RWPE2 (cell line): ENCODE measurements around the gene SOX6.

Experiments used
- ATAC-seq: fragments of 200-7000 bp; cut with Tn5 transposase; 3 replicates; pipeline ENCODE4 v1.9.1; 2021; ENCODE audit warnings: low read depth
- DNase-seq: peaks from one replicate; pipeline ENCODE4 v3.0.0-alpha.2; 2020; ENCODE audit warnings: low spot score
- H3K27ac ChIP-seq: fragments of 450-650 bp; 2 replicates; pipeline ENCODE4 v1.5.1; 2017; ENCODE audit warnings: mild to moderate bottlenecking; ENCODE audit not compliant: poor library complexity, severe bottlenecking
- H3K27me3 ChIP-seq: fragments of 250-450 bp; sonication (Bioruptor Pico); 2 replicates; pipeline ENCODE4 v1.5.1; 2021; ENCODE audit warnings: mild to moderate bottlenecking, moderate library complexity; ENCODE audit not compliant: insufficient read depth, poor library complexity, severe bottlenecking
- H3K36me3 ChIP-seq: fragments of 250-450 bp; sonication (Bioruptor Pico); 2 replicates; pipeline ENCODE4 v1.5.1; 2020; ENCODE audit warnings: low read depth, mild to moderate bottlenecking, moderate library complexity
- H3K4me1 ChIP-seq: fragments of 250-450 bp; sonication (Bioruptor Pico); 2 replicates; pipeline ENCODE4 v1.5.1; 2021; ENCODE audit warnings: mild to moderate bottlenecking, moderate library complexity; ENCODE audit not compliant: insufficient read depth, poor library complexity, severe bottlenecking
- H3K4me3 ChIP-seq: fragments of 250-450 bp; sonication (Bioruptor Pico); 2 replicates; pipeline ENCODE4 v1.5.1; 2021; ENCODE audit warnings: mild to moderate bottlenecking, moderate library complexity; ENCODE audit not compliant: severe bottlenecking
- H3K9me3 ChIP-seq: fragments of 250-450 bp; sonication (Bioruptor Pico); 2 replicates; pipeline ENCODE4 v1.5.1; 2021; ENCODE audit warnings: mild to moderate bottlenecking, moderate library complexity; ENCODE audit not compliant: severe bottlenecking
- TF ChIP-seq, protein P1 (sequence below): fragments of 450-650 bp; IDR thresholded peaks from one replicate; pipeline ENCODE4 v1.5.1; 2017; ENCODE audit warnings: mild to moderate bottlenecking, moderate library complexity; ENCODE audit not compliant: poor library complexity, severe bottlenecking

SOX6 gene

GRCh38 chr11:16013649-16014275, 342.6 kb downstream of the SOX6 start:
- Histone ChIP-seq H3K27ac (no peak overlapping the region), H3K27me3 (no peaks in the 10 kb centered on the region), H3K4me1 (no peaks in the 10 kb centered on the region), H3K9me3 (no peaks in the 10 kb centered on the region), H3K36me3 (no peaks in the 10 kb centered on the region), H3K4me3 (no peak overlapping the region)
- TF ChIP-seq, protein P1, sequence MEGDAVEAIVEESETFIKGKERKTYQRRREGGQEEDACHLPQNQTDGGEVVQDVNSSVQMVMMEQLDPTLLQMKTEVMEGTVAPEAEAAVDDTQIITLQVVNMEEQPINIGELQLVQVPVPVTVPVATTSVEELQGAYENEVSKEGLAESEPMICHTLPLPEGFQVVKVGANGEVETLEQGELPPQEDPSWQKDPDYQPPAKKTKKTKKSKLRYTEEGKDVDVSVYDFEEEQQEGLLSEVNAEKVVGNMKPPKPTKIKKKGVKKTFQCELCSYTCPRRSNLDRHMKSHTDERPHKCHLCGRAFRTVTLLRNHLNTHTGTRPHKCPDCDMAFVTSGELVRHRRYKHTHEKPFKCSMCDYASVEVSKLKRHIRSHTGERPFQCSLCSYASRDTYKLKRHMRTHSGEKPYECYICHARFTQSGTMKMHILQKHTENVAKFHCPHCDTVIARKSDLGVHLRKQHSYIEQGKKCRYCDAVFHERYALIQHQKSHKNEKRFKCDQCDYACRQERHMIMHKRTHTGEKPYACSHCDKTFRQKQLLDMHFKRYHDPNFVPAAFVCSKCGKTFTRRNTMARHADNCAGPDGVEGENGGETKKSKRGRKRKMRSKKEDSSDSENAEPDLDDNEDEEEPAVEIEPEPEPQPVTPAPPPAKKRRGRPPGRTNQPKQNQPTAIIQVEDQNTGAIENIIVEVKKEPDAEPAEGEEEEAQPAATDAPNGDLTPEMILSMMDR: no peak
- DNase-seq: no peak
- ATAC-seq: no peak

DNA sequence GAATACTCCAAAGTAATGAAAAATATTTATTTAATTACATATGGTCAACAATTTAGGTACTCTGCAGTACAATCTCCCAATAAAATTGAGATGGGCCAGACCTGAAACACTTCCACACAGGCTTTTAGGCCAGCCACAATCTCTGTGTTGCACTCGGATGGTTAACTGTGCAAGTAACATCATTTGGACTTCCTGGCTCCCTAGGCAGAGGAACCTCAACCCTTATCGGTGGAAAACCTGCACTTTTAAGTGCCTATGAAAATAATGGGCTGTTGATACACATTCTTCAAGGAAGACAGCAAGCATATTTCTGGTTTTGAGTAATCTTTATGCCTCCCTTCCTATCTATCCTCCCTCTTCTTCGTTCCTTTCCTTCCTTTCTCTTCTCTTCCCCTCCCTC, 343.1 kb downstream of the SOX6 start:
- Histone ChIP-seq H3K36me3 (no peaks in the 10 kb centered on the region), H3K27me3 (no peaks in the 10 kb centered on the region), H3K9me3 (no peaks in the 10 kb centered on the region), H3K4me3 (no peak overlapping the region), H3K4me1 (no peaks in the 10 kb centered on the region), H3K27ac (no peak overlapping the region)
- TF ChIP-seq, protein P1: no peak
- DNase-seq (no peak), ATAC-seq (no peak)

DNA sequence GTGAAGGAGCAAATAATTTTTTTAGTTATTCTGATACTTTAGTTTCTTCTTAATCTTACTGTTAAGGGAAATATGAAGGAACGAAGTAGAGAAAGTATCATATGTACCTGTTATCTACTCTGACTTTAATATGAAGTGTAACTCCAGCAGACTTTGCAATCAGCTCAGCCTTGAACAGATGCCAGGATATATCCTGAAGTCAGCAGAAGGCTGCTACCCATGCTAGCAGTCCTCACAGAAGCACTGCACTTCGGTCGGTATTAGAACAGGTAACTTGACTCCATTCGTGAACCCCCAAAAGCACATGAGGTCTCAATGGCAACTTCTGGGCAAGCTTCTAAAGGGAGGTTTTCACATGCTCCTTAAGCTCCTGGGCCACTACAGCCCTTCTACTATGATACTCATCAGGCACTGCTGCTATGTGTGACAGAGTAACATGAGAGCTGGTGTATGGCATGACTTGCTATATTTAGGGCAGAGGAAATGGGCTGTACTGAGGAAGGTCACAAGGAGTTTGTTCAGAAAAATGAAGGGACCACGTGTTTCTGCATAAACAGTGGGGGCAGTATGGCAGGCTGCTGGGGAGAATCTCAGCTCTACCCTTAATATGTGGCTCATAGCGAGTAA, 344.1 kb downstream of the SOX6 start:
- Histone ChIP-seq H3K36me3 (no peaks in the 10 kb centered on the region), H3K27me3 (no peaks in the 10 kb centered on the region), H3K27ac (no peak overlapping the region), H3K4me3 (no peak overlapping the region), H3K9me3 (no peaks in the 10 kb centered on the region), H3K4me1 (no peaks in the 10 kb centered on the region)
- DNase-seq (no peak), ATAC-seq (no peak)
- TF ChIP-seq, protein P1: no peak

GRCh38 chr11:16011396-16011795, 344.9 kb downstream of the SOX6 start:
- ATAC-seq: no peak
- H3K4me1 ChIP-seq: no peaks in the 10 kb centered on the region
- H3K4me3 ChIP-seq: no peak overlapping the region
- H3K36me3 ChIP-seq: no peaks in the 10 kb centered on the region
- DNase-seq: no peak
- no peaks in the 10 kb centered on the region for H3K27me3 ChIP-seq
- no peak overlapping the region for H3K27ac ChIP-seq
- TF ChIP-seq, protein P1: no peak
- no peaks in the 10 kb centered on the region for H3K9me3 ChIP-seq

- no peaks in the 10 kb centered on the region for H3K4me1 ChIP-seq
- ATAC-seq: no peak
- H3K4me3 ChIP-seq: no peak overlapping the region
- H3K9me3 ChIP-seq: no peaks in the 10 kb centered on the region
- no peak for DNase-seq
- H3K27ac ChIP-seq: no peak overlapping the region
- TF ChIP-seq, protein P1: no peak
- no peaks in the 10 kb centered on the region for H3K27me3 ChIP-seq
- no peaks in the 10 kb centered on the region for H3K36me3 ChIP-seq
Measured at GRCh38 chr11:16009021-16009420, 347.3 kb downstream of the SOX6 start.
